Stimulated activated naive CD4-positive, alpha-beta T cell treated with Interleukin-2 at 50 U/mL for 16 hours (primary cell): Measurements from ENCODE around the gene CDH23.

Experiments used
- DNase-seq: peaks from one replicate; lab custom pipeline; 2025; lab: John Stamatoyannopoulos, UW

CDH23 gene

DNA sequence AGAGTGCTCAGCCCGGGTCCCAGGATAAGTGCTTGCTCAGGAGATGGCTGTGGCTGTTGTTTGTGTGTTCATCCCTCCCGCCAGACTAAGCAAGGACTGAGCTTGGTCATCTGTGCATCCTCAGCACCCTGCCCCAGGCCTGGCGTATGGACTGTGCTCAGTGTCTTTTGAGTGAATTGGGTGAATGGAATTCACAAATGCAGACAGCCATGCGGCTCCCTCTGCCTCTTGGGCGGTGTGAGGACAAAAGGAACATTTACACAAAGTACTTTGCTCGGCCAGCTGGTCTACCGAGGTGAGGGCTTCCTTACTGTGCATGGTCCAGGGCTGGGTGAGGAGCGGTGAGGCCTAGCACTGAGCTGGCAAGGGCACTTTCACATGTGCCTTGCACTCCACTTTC is 120.2 kb downstream of the CDH23 start:
- DNase-seq: no peak

DNA sequence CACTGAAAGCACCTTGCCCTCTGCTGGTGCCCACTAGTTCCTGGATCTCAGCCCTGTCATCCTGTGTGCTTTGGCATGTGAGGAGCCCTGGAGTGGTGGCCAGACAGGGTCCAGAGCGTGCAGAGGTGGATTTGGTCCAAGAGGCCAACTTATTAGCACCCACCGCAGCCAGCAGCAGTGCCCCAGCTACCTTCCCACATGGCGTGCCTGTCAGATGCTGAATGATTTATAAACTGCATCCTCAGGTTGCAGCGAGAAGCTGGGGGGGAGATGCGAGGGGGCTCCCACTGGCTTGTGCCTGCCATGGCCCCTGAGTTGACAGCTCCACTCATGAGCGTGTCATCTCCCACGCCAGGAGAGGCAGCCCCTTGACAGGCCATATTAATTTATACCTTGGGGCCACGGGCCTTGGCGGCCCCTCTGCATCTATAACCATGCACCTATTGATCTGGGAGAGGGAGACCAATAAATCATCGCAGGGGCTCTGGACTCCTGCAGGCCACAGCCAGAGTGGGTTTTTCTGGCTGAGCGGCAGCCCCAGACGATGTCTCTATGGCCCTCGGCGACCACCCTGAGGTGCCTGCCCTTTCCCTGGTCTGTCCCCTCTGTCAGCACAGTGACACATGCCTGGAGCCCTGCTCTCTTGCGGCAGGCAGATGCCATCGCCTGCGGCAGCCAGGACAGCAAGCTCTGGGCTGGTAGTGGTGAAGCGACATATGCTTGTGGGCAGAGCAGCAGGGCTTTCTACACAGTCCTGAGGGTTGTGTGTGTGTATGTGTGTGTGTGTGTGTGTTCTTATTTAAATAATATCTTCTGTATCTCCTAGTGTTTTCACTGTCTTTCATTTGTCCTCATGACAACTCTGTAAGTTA is 120.8 kb downstream of the CDH23 start:
- DNase-seq: no peak

DNA sequence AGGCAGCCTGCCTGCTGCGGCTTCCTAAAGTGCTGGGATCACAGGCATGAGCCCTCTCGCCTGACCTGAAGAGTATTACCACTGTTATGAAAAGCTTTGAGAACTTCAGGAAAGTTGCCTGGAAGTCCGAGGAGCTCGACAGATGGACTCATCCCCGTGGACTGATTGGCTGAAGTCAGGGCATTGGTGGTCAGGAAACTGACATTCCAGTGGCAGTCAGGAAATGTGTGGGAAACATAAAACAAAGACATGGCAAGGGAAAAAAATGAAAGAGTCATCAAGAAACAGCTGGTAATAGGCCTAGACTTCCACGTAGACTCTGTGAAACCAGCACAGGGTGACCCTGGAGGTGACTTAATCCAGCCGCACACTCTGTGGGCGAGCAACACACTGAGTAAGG is 123.3 kb downstream of the CDH23 start:
- DNase-seq: no peak

DNA sequence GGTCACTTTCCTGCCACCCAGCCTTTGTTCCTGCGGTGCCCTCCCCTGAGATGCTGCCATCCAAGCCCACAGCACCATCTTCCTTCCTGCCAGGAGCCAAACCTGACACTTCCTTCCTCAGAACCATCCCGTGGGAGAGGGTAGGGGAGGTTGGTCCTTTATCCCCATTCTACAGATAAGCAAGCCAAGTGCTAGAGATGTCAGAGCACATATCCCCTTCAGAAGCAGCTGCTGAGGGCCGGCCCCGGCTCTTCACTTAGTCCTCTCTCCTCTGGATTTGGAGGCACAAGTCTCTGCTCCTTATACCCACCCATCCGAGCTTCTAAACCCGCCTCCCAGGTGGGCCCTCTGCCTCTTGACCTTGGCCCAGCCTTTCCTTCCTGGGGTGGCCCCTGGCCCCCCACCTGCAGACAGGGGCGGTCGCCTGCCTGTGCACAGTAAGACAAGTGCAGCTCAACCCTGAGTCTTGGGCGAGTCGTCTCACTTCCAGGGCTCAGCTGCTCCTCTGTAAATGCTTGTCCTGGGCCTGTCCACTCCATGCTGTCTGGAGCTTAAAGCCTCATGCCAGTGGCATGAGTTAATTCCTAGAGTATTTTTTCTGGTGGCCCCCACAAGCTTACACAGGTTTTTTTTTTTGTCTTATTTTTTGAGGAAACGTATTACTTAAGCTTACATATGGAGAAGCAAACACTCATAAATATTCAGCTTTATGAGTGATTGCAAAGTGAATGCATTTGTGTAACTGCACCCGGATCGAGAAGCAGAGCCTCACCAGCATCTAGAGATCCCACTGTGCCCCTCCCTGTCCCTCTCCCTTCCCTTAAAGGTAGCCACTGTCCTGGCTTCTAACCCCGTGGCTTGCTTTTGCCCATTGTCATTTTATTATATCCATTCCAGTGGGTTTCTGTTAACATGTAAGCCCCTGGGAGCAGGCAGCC is 125.1 kb downstream of the CDH23 start:
- no peak for DNase-seq

DNA sequence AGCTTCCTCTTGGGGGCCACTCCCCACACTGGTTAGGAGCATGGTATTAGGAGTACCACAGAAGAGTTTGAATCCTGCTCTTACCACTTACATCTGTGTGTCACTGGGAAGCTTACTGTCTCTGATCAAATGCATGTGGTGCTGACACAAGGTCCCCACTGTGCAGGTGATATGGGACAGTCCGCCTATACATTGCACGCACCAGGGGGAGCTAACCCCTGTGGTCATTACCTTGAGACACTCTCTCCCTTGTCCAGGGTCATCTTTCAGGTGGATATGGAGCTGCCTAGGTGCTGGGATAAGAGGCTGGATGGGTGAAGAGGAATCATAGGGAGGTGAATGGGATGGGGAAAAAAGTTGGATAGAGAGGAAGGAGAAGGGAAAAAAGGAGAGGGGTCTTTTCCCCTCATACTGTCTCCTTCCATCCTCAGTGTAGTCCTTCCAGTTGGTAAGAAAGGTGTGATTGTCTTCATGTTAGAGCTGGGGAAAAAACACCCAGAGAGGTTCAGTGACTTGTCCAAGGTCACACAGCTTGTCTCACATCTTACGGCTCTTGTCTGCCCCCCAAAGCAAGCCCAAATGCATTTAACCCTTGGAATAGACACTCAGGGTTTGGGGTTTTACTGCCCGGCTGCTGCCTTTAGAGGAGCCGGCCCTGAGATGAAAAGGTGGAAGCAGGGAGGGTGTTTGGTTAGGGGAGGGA is 125.9 kb downstream of the CDH23 start:
- no peak for DNase-seq

DNA sequence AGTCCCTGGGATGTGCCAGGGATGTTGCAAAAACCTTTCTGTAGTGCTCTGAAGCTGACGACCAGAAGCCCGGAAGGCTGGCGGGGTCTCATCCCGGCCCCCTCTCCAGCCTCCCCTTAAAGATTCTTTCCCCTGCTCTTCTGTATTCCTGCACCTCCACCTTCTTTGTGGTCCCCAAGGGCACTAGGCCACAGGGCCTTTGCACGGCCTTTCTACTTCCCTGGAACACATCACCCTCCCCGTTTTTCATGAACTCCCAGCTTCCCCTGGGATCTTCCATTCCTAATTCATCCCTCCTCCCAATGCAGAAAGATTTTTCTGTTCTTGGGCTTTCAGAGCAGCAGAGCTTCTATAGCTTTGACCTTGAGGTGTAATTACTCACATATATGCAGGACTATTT is 127.0 kb downstream of the CDH23 start:
- DNase-seq: no peak

DNA sequence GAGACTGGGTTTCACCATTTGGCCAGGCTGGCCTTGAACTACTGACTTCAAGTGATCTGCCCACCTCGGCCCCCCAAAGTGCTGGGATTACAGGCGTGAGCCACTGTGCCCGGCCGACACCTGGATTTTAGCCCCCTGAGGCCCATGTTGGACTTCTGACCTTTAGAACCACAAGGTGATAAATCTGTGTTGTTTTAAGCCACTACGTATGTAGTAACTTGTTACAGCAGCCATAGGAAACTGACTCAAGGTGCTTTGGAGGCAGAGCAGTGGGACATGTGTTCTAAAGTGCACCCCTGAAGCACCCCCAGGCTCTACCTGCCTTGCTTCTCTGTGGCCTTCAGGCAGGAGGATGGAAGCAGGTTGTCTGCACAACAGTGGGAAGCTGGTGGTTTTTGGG is 128.4 kb downstream of the CDH23 start:
- DNase-seq: no peak

DNA sequence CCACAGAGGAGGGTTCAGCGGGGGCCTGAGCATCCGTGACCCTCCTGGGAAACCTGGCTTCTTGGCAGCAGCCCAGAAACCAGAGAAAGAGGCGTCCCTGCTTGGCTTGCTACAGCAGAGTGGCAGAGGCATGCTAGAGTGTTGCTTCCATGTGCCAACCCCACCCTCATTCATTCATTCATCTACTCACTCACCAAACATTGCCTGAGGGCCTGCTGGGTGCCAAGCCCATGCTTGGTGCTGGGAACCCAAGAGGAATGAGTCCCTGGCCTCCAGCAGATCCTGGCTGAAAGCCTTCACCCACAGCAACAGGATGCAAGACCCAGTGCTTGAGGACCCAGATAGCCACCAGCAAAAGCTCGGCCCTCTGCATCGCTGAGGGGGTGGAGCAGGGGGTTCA is 129.0 kb downstream of the CDH23 start:
- DNase-seq: no peak

DNA sequence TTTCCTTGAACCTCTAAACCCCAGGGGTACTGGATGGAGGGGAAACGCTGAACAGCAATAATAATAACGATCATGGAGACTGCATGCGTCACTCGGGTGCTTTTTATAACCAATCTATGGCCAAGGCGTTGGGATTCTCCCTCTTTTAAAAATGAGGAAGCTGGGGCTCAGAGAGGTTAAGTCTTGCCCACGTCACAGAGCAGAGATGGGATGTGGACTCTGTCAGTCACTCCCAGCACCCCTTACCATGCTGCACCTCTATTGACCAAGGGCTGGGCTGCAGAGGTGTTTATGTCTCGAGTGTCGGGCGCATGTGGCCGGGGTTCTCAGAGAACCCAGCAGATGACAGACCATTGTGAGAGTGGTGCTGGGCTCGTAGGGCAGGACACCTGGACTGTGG is 129.9 kb downstream of the CDH23 start:
- no peak for DNase-seq

DNA sequence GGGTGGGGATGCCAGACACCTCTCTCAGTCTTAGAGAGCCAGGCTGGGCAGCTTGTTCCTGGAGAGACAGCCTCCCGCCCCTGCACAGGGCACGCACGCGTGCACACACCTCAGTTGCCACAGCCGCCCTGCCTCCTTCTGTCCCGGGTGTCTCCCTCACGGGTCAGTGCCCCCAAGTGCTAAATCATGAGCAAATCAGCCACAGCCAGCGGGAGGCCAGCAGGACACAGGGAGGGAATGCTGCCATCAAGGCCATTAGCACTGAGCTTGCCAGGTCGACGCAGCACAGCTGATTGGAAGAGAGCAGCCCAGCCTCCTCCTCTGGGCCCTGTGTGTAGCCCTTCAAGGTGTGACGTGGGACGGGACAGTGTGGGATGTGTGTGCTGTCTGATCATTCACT is 130.4 kb downstream of the CDH23 start:
- DNase-seq: no peak

DNA sequence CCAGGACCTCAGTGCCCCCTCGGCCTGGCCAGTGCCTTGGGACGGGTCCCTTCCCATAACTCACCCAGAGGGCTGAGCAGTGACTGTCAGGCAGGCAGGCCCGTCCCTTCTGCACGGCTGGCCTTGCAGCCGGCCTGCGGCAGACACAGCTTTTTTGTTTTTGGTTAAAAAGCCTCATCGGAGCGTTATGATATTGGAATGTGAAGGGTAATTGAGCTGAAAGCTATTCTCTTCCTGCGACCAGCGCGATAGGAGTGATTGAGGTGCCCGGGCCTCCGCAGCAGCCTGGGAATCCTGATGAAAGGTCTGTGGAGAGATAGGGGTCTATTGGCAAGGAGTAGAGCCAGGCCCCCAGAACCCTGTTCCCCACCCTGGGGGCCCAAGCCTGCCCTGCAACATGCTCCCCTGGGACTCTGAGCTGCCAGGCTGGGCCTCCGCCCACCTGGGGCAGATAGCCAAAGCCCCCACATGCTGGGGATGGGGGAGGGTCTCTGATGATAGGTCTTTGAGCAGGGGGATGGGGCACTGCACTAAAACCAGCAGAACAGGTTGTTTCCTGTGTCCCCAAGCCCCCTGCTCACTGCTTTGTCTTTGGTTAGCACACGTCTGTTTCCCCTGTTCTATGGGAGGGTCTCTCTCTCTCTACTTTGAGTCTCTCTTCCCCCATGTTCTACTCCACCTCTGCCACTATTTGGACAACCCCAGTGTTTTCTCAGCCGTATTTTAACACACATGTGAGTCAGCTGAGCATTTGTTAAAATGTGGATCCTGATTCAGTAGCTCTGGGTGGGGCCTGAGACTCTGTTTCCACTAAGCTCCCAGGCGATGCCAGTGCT is 131.9 kb downstream of the CDH23 start:
- no peak for DNase-seq

DNA sequence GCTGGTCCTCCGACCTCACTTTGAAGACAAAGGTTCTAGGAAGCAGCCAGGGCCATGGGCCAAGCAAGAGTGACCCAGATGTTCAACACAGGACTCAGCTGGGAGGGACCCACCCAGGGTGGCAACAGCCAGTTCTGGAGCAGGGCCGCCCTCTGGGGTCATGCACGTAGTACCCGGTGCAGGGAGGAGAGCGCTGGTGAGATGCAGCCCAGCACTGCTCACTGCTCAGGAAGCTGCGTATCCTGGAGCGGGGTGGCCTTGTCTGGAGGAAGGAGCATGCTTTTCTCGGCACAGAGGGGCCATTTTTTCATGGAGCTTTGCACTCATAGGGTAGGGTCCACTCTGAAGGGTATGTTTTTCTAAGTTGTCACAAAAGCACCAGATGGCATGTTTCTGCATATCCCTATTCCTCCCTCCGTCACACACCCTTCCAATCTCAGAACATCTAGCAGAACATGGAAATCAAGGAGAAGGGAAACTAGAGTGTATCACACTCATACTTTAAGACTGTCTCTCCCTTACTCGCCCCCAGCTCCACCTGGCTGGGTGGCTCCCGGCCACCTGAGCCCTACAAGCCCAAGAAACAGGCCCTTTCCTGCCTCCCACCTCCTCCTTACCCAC is 132.6 kb downstream of the CDH23 start:
- no peak for DNase-seq

DNA sequence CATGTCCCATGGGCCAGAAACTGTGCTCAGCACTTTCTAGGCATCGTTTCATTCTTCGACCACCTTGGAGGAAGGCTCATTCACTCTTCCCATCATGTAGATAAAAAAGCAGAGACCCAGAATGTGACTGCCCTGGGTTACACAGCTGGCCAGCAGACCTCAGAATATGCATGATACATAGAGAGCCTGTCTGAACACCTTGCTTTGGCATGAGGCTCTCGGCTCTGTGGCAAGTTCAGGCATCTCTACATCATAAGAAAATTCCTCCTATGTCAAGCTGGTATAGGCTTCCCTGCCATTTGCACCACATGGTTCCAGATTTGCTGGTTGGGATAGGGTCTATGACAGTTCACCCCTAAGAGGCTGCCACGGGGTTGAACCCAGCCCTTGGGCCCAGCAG is 134.1 kb downstream of the CDH23 start:
- no peak for DNase-seq

DNA sequence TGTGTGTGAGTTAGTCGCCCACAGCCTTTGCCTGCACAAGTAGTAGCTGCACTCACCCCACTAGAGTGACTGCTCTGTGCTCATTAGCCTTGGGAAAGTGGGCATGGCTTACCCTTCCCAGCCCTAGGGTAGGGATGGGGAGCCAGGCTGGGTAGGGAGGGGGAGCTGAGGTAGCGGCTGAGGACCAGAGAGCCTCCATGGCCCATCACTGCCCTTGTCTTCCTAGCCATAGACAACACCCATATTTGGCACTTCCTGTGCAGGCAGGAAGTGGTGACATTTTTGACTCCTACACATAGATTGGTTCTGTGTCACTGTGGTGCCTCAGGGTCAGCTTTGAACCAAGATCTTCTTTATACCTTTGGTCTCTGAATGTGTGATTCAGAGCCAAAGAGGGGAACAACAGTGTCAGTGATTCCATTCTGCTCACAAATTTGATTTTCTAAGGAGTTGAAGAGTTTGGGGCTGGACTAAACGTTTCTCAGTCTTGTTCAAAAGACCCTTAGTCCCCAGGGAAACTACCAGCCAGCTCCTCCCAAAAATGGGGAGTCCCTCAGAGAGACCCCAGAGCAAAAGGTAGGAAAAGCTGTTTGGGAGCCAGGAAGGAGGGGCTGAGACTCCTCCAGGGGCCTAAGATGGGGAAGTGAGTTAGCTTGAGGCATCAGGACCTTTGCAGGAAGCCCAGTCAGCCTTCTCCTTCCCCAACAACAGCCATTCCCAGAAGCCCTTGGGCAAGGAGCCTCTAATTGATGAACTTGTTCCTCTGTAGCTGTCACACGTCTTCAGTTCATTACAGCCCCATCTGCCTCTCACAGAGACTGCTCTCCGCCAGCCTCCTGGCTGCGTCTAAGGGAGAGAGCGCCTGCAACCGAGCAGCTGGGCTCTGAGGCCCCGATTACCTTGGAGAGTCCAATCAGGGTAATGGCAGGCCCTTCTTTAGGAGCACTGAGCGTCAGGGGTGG is 135.0 kb downstream of the CDH23 start:
- DNase-seq: no peak

DNA sequence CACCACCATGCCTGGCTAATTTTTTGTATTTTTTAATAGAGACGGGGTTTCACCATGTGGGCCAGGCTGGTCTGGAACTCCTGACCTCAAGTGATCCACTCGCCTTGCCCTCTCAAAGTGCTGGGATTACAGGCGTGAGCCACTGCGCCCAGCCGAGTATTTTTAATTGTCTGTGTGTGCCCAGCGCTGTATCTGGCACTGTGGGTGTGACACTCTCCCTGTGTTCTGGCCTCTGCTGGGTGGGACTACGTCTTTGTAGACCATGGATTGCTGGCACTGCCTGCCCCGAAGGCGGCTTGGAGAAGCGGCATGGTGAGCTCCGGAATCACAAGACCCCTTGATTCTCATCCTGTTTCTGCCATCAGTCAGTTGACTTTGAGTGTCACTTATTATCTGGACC is 136.2 kb downstream of the CDH23 start:
- no peak for DNase-seq

DNA sequence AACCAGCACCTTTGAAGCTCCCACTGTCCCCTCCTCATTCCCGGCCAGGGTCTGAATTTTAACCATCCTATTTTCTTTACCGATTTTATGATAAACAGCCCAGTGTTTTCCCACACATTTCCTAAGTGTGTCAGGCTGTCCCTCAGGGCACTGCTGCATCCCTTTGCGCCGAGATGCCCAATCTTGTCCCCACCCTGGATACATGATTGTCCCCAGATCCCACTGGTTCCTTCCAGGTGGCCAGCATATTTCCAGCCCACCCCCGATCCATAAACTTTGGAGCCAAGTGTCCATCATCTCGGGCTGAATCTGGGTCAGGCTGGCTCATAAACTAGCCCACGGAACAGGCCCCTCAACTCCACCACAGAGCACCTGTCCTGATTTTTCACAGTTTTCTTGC is 137.2 kb downstream of the CDH23 start:
- DNase-seq: no peak

DNA sequence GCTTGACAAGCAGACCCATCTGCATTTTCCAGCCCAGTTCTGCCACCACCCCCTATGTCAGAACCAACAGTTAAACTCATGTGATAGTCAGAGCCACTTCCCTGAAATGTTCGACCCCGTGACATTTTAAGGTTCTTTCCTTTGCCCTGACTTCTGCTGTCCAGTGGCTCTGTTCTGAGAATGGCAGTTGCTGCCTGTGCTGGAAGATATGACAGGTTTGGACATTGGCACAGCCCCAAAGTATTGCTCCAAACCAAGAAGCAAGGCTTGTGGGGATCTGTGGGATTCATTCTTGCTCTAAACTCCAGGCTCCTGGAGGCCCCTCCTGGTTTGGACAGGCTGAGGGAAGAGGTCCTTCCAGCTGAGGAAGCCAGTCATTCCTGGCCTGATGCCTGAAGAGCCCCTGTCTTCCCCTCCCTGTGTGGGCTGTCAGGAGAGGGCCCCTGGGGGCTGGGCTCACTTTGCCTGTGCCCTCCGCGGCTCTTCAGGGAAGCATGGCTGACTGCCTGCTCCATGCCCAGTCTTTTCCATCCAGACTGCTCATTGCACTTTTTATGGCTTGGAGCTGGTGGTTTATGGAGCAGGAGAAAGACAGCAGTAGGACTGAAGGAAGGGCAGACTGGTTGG is 138.0 kb downstream of the CDH23 start:
- DNase-seq: no peak

DNA sequence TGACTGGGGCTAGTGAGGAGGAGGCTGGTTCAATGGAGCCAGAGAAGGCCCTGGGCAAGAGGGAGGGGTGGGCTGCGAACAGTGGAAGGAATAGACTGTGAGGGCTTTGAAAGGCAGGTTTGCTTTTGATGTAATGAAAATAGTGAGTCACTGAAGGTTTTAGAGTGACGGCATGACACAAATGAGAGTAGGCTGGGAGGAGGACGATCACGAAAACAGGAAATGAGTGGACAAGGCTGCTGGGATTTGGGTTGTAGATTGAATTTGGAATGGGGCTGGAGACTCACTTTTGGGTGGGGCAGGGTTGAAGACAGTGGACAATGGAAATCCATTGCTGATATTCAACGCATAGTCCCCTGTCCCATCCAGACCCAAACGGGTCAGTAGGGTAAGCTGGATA is 139.6 kb downstream of the CDH23 start:
- no peak for DNase-seq

DNA sequence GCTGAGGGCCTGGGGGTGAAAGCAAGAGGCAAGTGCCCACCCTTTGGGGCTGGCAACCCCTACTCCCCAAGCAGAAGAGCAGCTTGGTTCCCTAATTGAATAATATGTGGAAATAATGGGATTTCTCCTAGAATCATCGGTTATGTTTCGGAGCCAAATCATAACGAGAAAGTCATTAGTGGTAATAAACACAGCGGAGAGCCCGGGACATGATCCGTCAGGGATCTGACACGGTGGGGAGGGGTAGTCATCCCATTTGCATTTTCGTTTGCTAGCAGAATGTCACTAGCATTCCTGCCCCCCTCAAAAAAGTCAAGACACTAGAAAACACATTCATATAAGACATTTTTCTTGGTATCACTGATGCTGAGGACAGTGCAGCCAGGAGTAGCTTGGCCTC is 140.4 kb downstream of the CDH23 start:
- no peak for DNase-seq

DNA sequence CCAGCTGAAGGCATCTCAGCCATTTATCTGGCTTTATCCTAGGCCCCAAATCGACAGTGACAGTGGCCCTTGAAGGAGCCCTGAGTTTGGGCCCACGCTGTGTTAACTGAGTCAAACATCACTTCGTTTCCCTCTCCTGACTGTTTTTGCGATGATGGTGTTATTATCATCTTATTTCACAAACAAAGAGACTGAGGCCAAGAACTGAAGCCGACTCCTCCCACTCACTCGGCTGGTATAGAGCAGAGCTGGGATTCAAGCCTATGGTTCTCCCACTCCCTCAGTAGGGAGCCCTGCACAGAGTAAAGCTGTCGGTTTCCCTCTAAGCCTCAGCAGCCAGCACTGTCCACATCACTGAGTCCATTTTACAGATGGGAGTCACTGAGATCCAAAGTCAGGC is 141.0 kb downstream of the CDH23 start:
- DNase-seq: no peak
